HG03045 (cell line): ENCODE data around the gene OBSCN.

ENCODE experiments used
- ATAC-seq: cut with Tn5 transposase; IDR thresholded peaks from one replicate; pipeline ENCODE4 v1.9.1; 2021; ENCODE audit warnings: mild to moderate bottlenecking, moderate library complexity; ENCODE audit not compliant: unreplicated experiment

OBSCN gene

DNA sequence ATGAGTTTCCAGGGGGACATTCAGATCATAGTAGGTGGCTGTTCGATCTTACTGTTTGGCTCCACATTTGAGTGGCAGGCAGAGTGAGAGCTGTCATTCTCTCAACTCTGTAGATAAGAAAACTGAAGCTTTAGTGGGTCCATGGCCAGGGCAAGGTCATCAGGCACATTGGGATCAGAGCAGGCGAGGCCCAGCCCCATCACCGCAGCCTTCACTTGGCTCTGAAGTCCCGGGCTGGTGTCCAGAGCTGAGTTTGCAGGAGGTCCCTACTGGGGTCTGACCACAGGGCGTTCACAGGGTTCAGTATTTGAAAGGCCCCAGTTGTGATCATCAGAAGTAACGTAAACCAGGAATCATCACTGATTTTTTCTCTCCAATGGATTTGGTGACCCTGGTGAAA is 76.7 kb downstream of the OBSCN start:
- ATAC-seq, result no peak

DNA sequence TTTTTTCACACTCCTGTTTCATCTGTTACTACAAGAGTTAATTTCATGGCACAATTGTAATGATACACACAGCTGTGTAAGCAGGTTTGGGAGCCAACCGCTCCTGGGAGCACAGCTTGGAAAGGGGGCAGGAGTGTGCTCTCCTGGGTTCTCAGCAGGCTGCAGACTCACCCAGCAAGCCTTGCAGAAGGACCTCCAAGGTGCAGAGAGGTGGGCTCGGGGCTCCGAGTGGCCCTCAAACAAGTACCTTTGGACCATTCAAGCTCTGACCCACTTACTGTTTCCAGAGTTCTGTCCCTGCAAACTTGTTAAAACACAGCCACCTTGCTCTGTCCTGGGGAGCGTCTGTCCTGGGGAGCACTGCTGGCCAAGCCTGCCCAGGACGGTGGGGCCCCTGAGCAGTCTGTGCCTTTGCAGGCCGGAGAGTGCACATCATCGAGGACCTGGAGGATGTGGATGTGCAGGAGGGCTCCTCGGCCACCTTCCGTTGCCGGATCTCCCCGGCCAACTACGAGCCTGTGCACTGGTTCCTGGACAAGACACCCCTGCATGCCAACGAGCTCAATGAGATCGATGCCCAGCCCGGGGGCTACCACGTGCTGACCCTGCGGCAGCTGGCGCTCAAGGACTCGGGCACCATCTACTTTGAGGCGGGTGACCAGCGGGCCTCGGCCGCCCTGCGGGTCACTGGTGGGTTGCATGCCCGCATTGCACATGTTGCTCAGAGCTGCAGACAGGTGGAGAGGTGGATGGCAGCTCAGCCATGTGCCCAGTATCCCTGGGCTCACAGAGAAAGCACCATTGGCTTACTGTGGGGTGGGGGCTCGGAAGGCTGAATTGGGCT is 78.0 kb downstream of the OBSCN start:
- no peak for ATAC-seq

DNA sequence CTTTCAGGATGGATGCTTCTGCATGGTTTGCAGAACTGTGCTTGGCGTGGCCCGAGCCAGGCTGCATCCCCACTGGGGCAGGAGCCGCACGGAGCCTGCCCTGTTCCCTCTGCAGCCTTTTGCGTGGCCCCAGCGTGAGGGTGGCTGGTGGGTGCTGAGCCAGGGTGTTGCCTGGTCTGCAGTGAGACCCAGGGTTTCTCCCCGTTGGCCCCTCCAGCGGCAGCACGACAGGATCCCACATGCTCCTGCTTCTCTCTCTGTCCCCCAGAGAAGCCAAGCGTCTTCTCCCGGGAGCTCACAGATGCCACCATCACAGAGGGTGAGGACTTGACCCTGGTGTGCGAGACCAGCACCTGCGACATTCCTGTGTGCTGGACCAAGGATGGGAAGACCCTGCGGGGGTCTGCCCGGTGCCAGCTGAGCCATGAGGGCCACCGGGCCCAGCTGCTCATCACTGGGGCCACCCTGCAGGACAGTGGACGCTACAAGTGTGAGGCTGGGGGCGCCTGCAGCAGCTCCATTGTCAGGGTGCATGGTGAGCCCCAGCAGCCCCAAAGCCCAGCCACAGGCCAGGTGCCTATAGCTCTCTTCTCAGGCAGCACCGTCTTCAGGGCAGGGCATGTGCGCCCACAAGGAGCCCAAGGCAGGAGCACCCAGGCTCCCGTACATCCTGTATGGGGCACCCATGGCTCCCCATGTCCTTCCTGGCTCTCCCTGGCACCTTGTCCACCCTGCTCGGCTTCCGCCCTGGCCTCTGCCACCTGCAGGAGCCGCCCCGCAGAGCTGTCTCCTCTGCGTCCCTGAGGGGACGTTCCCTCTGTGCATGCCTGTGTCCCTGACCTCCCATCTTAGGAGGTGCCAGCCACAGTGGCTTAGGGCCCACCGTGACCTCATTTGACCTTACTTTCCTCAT is 78.9 kb downstream of the OBSCN start:
- ATAC-seq, result no peak

DNA sequence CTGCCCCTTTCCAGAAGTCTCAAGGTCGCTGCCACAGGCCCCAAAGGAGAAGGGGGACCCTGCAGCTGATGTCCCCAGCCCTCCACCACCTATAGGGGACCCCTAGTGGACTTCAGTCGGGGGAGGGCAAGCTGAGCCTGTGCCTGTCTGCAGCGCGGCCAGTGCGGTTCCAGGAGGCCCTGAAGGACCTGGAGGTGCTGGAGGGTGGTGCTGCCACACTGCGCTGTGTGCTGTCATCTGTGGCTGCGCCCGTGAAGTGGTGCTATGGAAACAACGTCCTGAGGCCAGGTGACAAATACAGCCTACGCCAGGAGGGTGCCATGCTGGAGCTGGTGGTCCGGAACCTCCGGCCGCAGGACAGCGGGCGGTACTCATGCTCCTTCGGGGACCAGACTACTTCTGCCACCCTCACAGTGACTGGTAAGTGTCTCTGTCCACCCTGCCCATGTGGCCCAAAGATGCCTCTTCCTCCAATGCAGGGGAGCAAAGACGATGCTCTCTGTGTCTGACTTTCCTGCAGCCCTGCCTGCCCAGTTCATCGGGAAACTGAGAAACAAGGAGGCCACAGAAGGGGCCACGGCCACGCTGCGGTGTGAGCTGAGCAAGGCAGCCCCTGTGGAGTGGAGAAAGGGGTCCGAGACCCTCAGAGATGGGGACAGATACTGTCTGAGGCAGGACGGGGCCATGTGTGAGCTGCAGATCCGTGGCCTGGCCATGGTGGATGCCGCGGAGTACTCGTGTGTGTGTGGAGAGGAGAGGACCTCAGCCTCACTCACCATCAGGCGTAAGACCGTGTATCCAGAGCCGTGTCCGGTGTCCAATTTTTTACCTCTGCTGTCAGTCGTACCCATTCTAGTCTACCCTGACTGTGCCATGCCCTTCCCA is 79.9 kb downstream of the OBSCN start:
- ATAC-seq, result no peak

DNA sequence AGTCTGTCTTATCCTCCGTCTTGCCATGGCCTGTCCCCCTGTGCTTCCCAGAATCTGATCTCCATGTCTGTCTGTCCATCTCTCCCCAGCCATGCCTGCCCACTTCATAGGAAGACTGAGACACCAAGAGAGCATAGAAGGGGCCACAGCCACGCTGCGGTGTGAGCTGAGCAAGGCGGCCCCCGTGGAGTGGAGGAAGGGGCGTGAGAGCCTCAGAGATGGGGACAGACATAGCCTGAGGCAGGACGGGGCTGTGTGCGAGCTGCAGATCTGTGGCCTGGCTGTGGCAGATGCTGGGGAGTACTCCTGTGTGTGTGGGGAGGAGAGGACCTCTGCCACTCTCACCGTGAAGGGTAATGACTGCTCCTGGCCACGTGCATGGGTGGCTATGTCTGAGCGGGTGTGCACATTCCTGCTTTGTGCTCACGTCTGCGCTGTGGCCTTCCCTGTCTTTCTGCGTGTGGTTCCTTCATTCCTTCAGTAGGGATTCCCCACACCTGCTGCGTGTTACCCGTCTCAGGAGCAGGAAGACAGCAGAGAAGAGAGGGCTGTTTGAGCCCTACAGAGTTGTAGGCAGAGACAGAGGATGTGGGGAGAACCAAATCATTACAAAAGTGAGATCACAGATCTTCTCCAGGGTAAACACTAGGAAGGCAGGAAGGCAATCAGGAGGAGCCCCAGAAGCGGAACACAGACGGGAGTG is 80.8 kb downstream of the OBSCN start:
- no peak for ATAC-seq

DNA sequence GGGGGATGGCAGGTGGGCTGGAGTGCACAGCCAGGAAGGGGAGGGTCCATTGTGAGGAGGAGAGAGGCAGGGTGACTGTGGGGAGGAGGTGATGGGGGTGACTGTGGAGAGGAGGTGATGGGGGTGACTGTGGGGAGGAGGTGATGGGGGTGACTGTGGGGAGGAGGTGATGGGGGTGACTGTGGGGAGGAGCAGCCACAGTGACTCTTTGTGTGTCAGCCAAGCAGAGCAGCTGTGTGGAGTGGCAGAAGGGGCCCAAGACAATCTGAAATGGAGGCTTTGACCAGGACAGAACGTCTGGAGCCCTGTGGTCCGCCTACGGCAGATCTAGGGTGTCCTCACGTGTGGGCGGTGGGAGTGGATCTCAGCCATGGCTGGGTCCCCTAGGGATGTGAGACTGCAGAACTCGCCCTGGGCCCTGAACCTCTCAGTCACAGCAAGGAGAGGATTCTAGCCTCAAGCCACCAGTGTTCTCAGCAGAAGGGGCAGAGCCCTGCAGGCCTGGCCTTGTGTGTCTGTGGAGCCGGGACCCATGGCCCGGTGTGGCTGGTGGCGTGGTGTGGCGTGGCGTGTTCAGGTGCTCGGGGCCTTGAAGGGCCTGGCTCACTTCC is 81.5 kb downstream of the OBSCN start:
- no peak for ATAC-seq

DNA sequence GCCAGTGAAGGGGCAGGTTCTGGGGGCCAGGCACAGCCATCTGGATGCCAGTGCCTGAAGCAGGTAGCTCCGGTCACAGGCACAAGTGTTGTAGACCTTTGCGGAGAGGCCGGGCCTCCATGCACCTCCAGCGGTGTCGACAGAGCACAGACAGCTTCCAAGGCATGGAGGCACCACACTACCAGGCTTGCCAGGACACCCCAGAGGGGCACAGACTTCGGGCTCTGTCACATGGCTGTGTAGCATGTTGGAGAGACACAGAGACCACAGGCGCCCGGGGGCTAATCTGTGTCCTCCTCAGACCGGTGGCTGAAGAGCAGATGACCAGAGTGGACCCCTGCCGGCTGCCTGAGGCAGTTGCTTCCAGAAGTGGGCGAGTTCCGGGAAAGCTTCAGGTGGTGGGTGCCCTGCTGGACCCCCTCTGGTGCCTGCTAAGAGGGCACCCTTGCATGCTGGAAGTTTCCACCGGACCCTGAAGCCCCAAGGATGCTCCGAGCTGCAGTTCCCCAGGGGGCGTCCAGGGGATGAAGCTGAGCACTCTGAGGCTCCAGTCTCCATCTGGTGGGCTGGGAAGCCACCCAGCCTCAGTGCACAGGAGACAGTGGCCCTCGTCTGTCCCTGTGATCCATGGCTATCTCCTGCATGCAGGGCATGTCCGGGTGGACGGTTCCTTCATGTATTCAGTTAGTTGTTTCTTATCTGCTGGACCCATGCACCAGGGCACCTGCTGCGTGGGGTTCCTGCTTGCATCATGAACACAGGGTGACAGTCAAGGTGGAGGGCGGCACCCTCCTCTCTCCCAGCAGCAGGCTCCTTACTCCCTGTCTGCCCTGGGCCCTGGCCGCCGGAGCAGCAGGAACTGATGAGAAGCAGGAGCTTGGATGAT is 82.4 kb downstream of the OBSCN start:
- no peak for ATAC-seq

DNA sequence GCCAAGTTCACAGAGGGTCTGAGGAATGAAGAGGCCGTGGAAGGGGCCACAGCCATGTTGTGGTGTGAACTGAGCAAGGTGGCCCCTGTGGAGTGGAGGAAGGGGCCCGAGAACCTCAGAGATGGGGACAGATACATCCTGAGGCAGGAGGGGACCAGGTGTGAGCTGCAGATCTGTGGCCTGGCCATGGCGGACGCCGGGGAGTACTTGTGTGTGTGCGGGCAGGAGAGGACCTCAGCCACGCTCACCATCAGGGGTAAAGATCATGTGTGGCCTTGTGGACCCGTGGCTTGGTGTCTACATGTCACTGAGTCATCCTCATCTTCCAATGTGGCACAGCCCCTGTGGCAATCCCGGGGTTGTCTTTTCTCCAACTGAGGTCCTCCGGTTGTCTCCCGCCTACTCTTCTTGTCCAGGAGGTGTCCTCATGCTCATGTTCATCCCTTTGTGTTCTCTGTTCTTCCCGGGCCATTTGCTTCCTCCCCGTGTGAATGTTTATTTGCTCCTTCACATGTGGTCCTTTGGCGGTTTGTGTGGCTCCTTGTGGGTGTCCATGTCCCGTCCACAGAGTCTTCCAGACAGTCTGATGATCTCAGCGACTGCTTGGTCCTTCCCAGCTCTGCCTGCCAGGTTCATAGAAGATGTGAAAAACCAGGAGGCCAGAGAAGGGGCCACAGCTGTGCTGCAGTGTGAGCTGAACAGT is 84.2 kb downstream of the OBSCN start:
- ATAC-seq, result no peak

DNA sequence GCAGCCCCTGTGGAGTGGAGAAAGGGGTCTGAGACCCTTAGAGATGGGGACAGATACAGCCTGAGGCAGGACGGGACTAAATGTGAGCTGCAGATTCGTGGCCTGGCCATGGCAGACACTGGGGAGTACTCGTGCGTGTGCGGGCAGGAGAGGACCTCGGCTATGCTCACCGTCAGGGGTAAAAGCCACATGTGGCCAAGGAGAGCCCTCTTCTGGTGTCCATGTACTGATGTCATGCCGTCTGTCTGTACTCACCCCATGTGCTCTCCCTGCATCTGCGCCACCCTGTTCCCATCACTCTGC is 84.7 kb downstream of the OBSCN start:
- no peak for ATAC-seq

DNA sequence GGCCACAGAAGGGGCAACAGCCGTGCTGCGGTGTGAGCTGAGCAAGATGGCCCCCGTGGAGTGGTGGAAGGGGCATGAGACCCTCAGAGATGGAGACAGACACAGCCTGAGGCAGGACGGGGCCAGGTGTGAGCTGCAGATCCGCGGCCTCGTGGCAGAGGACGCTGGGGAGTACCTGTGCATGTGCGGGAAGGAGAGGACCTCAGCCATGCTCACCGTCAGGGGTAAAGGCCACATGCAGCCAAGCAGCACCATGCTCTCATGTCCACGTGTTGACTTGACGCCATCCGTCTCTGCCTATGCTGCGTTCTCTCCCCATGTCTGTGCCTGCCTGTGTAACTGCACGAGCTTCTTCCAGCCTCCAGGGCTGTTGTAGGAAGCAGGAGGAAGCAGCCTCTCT is 85.5 kb downstream of the OBSCN start:
- ATAC-seq, result no peak

DNA sequence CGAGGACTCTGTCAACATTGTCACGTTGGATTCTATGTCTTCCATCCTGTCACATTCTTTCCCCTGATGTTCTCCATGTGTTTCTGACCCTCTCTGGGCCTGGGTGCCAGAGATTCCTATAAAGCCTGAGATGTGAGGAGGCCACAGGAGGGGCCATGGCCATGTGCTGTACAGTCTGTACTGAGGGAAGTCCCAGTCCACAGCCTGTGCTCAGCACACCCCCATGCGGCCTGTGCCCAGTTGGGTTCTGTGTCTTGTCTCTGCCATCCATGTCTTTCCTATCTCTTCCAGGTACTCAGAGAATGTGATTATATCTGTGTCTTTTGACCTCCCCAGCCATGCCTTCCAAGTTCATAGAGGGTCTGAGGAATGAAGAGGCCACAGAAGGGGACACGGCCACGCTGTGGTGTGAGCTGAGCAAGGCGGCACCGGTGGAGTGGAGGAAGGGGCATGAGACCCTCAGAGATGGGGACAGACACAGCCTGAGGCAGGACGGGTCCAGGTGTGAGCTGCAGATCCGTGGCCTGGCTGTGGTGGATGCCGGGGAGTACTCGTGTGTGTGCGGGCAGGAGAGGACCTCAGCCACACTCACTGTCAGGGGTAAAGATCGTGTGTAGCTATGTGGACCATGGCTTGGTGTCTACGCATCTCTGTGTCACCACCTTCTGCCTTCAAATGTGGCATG is 86.1 kb downstream of the OBSCN start:
- no peak for ATAC-seq

DNA sequence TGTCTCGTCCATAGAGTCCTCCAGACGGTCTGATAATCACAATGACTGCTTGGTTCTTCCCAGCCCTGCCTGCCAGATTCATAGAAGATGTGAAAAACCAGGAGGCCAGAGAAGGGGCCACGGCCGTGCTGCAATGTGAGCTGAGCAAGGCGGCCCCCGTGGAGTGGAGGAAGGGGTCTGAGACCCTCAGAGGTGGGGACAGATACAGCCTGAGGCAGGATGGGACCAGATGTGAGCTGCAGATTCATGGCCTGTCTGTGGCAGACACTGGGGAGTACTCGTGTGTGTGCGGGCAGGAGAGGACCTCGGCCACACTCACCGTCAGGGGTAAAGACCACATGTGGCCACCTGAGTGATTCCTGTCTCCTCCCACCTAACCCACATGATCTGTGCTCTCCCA is 86.9 kb downstream of the OBSCN start:
- ATAC-seq, result no peak

DNA sequence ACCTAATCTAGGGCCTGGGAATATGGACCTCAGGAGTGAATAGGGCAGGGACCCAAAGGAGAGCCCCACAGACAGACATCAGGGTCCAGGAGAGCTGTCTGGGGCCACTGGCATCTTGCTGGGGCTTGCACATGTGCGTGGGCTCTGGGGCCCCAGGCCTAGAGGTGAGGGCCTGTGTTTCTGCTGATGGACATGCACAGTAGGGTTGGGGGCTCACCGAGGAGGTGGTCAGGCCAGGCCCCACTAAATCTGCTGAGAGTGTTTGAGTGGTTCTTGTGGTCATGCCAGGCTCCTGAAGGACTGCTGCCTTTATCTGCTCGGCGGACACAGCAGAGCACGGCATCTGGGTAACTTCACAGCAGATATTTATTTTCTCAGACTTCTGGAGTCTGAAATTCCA is 87.4 kb downstream of the OBSCN start:
- ATAC-seq, result no peak

DNA sequence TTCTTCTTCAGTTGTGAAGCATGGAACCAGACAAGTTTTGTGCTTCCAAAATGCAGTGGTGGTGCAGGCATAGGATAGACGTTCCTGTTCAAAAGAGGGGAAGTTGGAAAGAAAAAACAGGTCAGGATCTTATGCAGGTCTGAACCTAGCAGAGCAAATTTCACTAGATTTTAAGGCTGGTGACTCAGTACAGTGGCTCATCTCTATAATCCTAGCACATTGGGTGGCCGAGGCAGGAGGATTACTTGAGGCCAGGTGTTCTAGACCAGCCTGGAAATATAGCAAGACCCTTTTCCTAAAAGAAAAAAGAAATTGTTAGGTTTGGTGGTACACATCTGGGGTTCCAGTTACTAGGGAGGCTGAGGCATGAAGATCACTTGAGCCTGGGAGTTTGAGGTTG is 88.1 kb downstream of the OBSCN start:
- ATAC-seq, result no peak

DNA sequence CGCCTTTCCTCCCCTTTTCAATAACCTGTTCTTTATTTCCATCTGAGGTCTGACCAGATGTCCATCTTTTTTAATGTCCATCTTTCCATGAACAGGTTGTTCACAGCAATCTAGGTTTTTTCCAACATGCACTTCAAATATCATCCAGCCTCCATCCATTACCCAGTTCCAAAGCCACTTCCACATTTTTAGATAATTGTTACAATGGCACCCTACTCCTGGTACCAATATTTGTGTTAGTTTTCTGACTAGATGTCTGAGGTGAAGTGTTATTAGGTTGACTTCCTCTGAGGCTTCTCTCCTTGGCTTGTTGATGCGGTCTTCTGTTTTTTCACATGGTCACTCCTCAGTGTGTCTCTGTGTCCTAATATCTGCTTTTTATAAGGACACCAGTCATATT is 89.4 kb downstream of the OBSCN start:
- no peak for ATAC-seq

DNA sequence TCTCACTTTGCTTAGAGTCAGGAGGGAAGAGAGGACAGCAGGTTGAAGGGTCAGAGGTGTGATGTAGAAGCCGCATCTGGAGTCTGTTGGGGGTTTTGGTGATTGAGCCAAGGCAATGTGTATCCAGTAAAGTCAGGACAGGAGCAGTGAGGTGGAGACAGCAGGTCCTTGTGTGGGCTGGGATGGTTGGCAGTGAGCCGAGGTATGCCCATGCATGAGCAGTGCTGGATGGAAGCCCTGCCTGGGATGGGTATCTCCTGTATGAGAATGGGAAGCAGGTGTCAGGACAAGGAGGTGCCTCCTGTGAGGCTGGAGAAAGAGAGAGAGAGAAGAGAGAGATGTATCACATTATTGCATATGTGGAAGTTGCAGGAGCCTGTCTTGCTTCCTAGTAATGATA is 90.0 kb downstream of the OBSCN start:
- ATAC-seq, result no peak

DNA sequence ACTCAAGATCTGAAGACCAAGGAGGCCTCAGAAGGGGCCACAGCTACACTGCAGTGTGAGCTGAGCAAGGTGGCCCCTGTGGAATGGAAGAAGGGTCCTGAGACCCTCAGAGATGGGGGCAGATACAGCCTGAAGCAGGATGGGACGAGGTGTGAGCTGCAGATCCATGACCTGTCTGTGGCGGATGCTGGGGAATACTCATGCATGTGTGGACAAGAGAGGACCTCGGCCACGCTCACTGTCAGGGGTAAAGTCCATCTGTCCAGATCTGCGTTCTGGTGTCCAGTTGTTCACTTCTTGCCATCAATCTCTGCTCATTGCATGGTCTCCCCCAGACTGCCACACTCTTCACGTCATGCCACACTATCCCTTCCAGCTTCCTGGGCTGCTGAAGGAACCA is 90.6 kb downstream of the OBSCN start:
- ATAC-seq, result no peak

DNA sequence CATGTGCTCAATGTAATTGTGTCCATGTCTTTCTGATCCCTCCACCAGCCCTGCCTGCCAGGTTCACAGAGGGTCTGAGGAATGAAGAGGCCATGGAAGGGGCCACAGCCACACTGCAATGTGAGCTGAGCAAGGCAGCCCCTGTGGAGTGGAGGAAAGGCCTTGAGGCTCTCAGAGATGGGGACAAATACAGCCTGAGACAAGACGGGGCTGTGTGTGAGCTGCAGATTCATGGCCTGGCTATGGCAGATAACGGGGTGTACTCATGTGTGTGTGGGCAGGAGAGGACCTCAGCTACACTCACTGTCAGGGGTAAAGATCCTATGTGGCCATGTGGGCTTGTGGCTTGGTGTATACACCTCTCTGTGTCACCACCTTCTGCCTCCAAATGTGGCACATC is 91.4 kb downstream of the OBSCN start:
- no peak for ATAC-seq
